Measurements from ENCODE around the gene ETDB.

DNA sequence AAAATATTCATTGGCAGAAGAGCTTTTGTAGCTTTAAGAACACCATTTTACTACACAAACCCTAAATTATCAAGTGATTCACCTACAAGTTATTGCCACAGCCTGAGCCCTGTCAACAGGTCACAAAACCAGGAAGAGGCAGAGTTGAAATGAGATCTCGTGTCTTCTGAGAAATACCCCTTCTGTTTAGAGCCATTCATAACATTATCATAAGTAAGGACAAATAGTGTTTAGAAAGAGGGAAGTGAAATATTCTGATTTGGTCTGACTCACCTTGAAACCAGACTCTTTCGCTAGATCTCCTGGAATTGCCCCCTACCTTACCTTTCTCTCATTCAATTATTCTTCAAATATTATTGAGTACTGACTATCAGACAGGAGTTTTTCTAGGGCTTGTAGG is 5.9 kb downstream of the ETDB start:
- TF ChIP-seq ZNF274 (IDR thresholded peaks at IDR 0.05; ENCODE audit: low read length) (no peak), ZNF274 (tag by site-specific recombination; IDR thresholded peaks at IDR 0.05; ENCODE audit: borderline replicate concordance) (no peak), ZBTB21 (tag by site-specific recombination; IDR thresholded peaks at IDR 0.05) (no peak), CTCF (tag by site-specific recombination; IDR thresholded peaks at IDR 0.05) (no peak), YY1 (tag by site-specific recombination; IDR thresholded peaks at IDR 0.05) (no peak), ZNF350 (tag by site-specific recombination; IDR thresholded peaks at IDR 0.05) (no peak), HOXA7 (CRISPR knock-in tag; IDR thresholded peaks at IDR 0.05; ENCODE audit: borderline replicate concordance) (no peak), ZNF24 (tag by site-specific recombination; IDR thresholded peaks at IDR 0.05) (no peak)
- TF ChIP-seq, protein P1, sequence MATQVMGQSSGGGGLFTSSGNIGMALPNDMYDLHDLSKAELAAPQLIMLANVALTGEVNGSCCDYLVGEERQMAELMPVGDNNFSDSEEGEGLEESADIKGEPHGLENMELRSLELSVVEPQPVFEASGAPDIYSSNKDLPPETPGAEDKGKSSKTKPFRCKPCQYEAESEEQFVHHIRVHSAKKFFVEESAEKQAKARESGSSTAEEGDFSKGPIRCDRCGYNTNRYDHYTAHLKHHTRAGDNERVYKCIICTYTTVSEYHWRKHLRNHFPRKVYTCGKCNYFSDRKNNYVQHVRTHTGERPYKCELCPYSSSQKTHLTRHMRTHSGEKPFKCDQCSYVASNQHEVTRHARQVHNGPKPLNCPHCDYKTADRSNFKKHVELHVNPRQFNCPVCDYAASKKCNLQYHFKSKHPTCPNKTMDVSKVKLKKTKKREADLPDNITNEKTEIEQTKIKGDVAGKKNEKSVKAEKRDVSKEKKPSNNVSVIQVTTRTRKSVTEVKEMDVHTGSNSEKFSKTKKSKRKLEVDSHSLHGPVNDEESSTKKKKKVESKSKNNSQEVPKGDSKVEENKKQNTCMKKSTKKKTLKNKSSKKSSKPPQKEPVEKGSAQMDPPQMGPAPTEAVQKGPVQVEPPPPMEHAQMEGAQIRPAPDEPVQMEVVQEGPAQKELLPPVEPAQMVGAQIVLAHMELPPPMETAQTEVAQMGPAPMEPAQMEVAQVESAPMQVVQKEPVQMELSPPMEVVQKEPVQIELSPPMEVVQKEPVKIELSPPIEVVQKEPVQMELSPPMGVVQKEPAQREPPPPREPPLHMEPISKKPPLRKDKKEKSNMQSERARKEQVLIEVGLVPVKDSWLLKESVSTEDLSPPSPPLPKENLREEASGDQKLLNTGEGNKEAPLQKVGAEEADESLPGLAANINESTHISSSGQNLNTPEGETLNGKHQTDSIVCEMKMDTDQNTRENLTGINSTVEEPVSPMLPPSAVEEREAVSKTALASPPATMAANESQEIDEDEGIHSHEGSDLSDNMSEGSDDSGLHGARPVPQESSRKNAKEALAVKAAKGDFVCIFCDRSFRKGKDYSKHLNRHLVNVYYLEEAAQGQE (tag by site-specific recombination; IDR thresholded peaks at IDR 0.05), result no peak
- TF ChIP-seq, protein P2, sequence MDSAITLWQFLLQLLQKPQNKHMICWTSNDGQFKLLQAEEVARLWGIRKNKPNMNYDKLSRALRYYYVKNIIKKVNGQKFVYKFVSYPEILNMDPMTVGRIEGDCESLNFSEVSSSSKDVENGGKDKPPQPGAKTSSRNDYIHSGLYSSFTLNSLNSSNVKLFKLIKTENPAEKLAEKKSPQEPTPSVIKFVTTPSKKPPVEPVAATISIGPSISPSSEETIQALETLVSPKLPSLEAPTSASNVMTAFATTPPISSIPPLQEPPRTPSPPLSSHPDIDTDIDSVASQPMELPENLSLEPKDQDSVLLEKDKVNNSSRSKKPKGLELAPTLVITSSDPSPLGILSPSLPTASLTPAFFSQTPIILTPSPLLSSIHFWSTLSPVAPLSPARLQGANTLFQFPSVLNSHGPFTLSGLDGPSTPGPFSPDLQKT (IDR thresholded peaks at IDR 0.05; ENCODE audit: borderline replicate concordance, low read depth, low read length), result no peak

Data from HEK293 (cell line).